ENCODE results near the gene SHCBP1L. TPM values are rescaled to one million over a fixed set of nuclear protein-coding genes. Genes with fewer than 3 reads are reported as not detected.

The SHCBP1L gene
- total and polyA plus RNA-seq, 9 of the 15 experiments (the other 6 are each of a cell fraction or from before 2014, with no cell fraction given) = not detected

DNA sequence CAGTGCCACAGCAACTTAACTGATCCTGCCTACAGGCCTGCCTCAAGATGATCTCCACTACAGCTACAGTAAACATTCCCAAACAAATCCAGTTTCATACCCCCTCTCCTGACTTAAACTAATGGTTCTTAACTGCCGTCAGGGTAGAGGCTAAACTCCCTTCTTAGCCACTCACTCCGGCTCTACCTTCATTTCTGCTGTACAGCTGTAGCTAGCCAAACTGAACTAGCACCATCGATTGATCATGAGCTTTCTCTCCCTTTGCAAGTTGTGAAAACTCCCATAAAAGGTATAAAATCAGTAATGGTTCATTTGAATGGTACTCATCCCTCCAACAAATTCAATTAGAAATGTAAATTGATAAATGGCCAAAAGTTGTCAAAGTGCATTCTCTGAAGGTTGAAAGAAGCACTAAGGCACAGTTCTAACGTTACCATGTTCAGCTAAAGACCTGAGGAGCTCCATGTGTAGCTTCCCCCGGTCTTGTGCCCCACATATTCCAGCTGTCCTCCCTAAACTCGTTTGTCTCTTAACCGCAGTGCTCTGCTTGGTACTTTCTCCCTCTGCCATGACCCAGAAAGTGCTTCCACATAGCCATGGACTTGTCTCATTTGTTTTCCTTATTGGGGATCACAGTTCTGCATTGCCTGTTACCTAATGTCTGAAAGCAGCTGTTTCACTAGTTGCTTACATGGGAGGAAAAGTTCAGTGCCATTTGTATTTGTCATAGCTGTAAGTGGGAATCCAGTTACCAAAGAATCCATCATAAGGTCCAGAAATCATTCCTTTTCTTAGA is 64.0 kb downstream of the SHCBP1L start (continued):
- TF ChIP-seq ARID4B (CRISPR knock-in tag; IDR thresholded peaks at IDR 0.05) (no peak), NONO (IDR thresholded peaks at IDR 0.05; ENCODE audit: low read depth in 2 of 2, low read length in 1 of 2) (no peak), ZC3H4 (CRISPR knock-in tag; IDR thresholded peaks at IDR 0.05; ENCODE audit: borderline replicate concordance) (no peak), TAF9B (IDR thresholded peaks at IDR 0.05; ENCODE audit: partially characterized antibody) (no peak), ZNF561 (CRISPR knock-in tag; conservative IDR thresholded peaks at IDR 0.05) (no peak), MYBL2 (IDR thresholded peaks at IDR 0.05; ENCODE audit: low read depth) (no peak), MYBL2 (CRISPR knock-in tag; IDR thresholded peaks at IDR 0.05; ENCODE audit: borderline replicate concordance) (no peak), ILK (tag; IDR thresholded peaks at IDR 0.05; ENCODE audit: borderline replicate concordance, low read depth) (no peak), RNF219 (CRISPR knock-in tag; IDR thresholded peaks at IDR 0.05) (0 out of 2 replicates have a peak, but pooled peaks have one; percentile 17), RBM39 (optimal IDR thresholded peaks at IDR 0.05; ENCODE audit: low read depth, low read length) (no peak), POLR2G (IDR thresholded peaks at IDR 0.05; ENCODE audit: low read depth, low read length) (0 out of 2 replicates have a peak, but pooled peaks have one; percentile 10), E2F3 (CRISPR knock-in tag; IDR thresholded peaks at IDR 0.05) (no peak), CCNT2 (IDR thresholded peaks at IDR 0.05; ENCODE audit: borderline replicate concordance, extremely low read depth, insufficient read length, low read depth, low read length) (no peak), ZNF778 (CRISPR knock-in tag; IDR thresholded peaks at IDR 0.05) (no peak), GTF2F1 (IDR thresholded peaks at IDR 0.05; ENCODE audit: low read depth, low read length) (no peak), HDAC3 (IDR thresholded peaks at IDR 0.05; ENCODE audit: borderline replicate concordance, partially characterized antibody) (no peak), HDAC1 (IDR thresholded peaks at IDR 0.05) (no peak)
- TF ChIP-seq, protein P1, sequence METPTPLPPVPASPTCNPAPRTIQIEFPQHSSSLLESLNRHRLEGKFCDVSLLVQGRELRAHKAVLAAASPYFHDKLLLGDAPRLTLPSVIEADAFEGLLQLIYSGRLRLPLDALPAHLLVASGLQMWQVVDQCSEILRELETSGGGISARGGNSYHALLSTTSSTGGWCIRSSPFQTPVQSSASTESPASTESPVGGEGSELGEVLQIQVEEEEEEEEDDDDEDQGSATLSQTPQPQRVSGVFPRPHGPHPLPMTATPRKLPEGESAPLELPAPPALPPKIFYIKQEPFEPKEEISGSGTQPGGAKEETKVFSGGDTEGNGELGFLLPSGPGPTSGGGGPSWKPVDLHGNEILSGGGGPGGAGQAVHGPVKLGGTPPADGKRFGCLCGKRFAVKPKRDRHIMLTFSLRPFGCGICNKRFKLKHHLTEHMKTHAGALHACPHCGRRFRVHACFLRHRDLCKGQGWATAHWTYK (CRISPR knock-in tag; IDR thresholded peaks at IDR 0.05) = peak; percentile 46; the same call in 1 of the 2 replicates

Data from K562 (cell line).